Uterus (tissue), 2 donors: ENCODE data around the gene ZNF827.

Experiments used
- POLR2A ChIP-seq, 2 donors: fragments of 450-650 bp; IDR thresholded peaks; one replicate each; pipeline ENCODE4 v1.6.1; 2016; ENCODE audit warnings: antibody characterized with exemption in 2 of 2, mild to moderate bottlenecking in 1 of 2, moderate library complexity in 1 of 2
- TF ChIP-seq, protein P1 (sequence below), 4 experiments: fragments of 200-600 bp in 2 of 4; fragments of 450-650 bp in 2 of 4; sonication (generic) in 2 of 4; IDR thresholded peaks; one replicate each; pipeline ENCODE4 v1.5.1; 2016 to 2019; ENCODE audit warnings: antibody characterized with exemption in 4 of 4, mild to moderate bottlenecking in 2 of 4, moderate library complexity in 1 of 4

DNA sequence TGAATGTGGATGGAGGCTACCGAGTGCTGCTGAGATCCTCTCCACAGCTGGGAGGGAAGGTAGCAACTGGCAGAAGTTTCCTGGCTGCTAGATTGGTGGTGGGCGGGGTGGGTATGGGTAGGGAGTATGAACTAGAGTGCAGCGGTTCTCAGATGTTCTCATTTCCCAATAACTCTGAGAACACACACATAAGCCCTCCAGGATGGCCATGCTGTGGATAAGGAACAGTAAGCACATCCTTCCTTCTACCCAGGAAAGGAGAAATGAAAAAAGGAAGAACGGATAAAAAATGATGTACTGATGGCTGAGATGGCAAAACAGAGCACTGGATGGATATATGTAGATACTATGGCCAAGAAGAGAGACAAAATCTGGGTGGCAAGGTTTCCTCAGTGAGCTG, 116.0 kb downstream of the ZNF827 start:
- TF ChIP-seq, protein P1, sequence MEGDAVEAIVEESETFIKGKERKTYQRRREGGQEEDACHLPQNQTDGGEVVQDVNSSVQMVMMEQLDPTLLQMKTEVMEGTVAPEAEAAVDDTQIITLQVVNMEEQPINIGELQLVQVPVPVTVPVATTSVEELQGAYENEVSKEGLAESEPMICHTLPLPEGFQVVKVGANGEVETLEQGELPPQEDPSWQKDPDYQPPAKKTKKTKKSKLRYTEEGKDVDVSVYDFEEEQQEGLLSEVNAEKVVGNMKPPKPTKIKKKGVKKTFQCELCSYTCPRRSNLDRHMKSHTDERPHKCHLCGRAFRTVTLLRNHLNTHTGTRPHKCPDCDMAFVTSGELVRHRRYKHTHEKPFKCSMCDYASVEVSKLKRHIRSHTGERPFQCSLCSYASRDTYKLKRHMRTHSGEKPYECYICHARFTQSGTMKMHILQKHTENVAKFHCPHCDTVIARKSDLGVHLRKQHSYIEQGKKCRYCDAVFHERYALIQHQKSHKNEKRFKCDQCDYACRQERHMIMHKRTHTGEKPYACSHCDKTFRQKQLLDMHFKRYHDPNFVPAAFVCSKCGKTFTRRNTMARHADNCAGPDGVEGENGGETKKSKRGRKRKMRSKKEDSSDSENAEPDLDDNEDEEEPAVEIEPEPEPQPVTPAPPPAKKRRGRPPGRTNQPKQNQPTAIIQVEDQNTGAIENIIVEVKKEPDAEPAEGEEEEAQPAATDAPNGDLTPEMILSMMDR (IDR thresholded peaks at IDR 0.05) = no peak
- TF ChIP-seq POLR2A (IDR thresholded peaks at IDR 0.05) = no peak
